Ishikawa (cell line): ENCODE data around the gene PRKAG1.

Experiments used
- CEBPB ChIP-seq: IDR thresholded peaks from 2 replicates; pipeline ENCODE4 v1.6.1; 2012
- CREB1 ChIP-seq: IDR thresholded peaks from 2 replicates; pipeline ENCODE4 v1.6.1; 2012; ENCODE audit warnings: low read depth
- EGR1 ChIP-seq: IDR thresholded peaks from 2 replicates; pipeline ENCODE4 v1.6.1; 2012
- EP300 ChIP-seq: IDR thresholded peaks from 2 replicates; pipeline ENCODE4 v1.6.1; 2012; ENCODE audit warnings: borderline replicate concordance
- FOXM1 ChIP-seq: IDR thresholded peaks from 2 replicates; pipeline ENCODE4 v1.6.1; 2012; ENCODE audit warnings: low read depth, borderline replicate concordance
- MAX ChIP-seq: IDR thresholded peaks from 2 replicates; pipeline ENCODE4 v1.6.1; 2012
- NFIC ChIP-seq: IDR thresholded peaks from 2 replicates; pipeline ENCODE4 v1.6.1; 2012
- RAD21 ChIP-seq: IDR thresholded peaks from 2 replicates; pipeline ENCODE4 v1.6.1; 2012; ENCODE audit warnings: low read depth
- REST ChIP-seq: IDR thresholded peaks from 2 replicates; pipeline ENCODE4 v1.6.1; 2012; ENCODE audit warnings: low read depth, mild to moderate bottlenecking
- TAF1 ChIP-seq: IDR thresholded peaks from 2 replicates; pipeline ENCODE4 v1.6.1; 2012; ENCODE audit warnings: low read depth, mild to moderate bottlenecking
- TCF12 ChIP-seq: IDR thresholded peaks from 2 replicates; pipeline ENCODE4 v1.6.1; 2012; ENCODE audit warnings: low read depth
- TEAD4 ChIP-seq: IDR thresholded peaks from 2 replicates; pipeline ENCODE4 v1.6.1; 2012
- USF1 ChIP-seq: IDR thresholded peaks from 2 replicates; pipeline ENCODE4 v1.6.1; 2012
- YY1 ChIP-seq: IDR thresholded peaks from 2 replicates; pipeline ENCODE4 v1.6.1; 2012; ENCODE audit warnings: low read depth
- ZBTB7A ChIP-seq: IDR thresholded peaks from 2 replicates; pipeline ENCODE4 v1.6.1; 2012; ENCODE audit warnings: low read depth

The PRKAG1 gene

GRCh38 chr12:49015196-49015595 lies 3.4 kb downstream of the PRKAG1 start:
- no peak for TF ChIP-seq FOXM1
- TF ChIP-seq EGR1 = no peak
- TF ChIP-seq TAF1 = no peak
- TF ChIP-seq ZBTB7A = no peak
- TF ChIP-seq RAD21 = no peak
- no peak for TF ChIP-seq MAX
- TF ChIP-seq YY1 = no peak
- TF ChIP-seq REST = no peak
- no peak for TF ChIP-seq CREB1
- TF ChIP-seq EP300 = no peak
- TF ChIP-seq USF1 = no peak

GRCh38 chr12:49014547-49014946 lies 4.0 kb downstream of the PRKAG1 start:
- TF ChIP-seq TEAD4 (no peak), CREB1 (no peak), ZBTB7A (no peak), MAX (no peak), TAF1 (no peak), RAD21 (no peak), TCF12 (no peak), USF1 (no peak), REST (no peak), EP300 (no peak), CEBPB (no peak)

- TF ChIP-seq MAX (no peak), CEBPB (no peak), EP300 (no peak), TAF1 (no peak), USF1 (no peak), REST (no peak), TCF12 (no peak), RAD21 (no peak), TEAD4 (no peak), CREB1 (no peak), NFIC (no peak), YY1 (no peak), ZBTB7A (no peak)
Observed at GRCh38 chr12:49013428-49013827, 5.1 kb downstream of the PRKAG1 start.

- TF ChIP-seq MAX = no peak
- no peak for TF ChIP-seq REST
- no peak for TF ChIP-seq YY1
- no peak for TF ChIP-seq CEBPB
- no peak for TF ChIP-seq RAD21
- no peak for TF ChIP-seq TEAD4
- TF ChIP-seq TAF1 = no peak
- TF ChIP-seq ZBTB7A = no peak
- TF ChIP-seq EGR1 = no peak
Observed at GRCh38 chr12:49012739-49013138, 5.8 kb downstream of the PRKAG1 start.
